ENCODE results near the gene TMEM259. TPM values are rescaled to one million over a fixed set of nuclear protein-coding genes. Genes with fewer than 3 reads are reported as not detected.
A peak's percentile ranks its signal among the peaks of the same experiment; 100 is the strongest.

Gene TMEM259
- total RNA-seq, 1 experiment from 2014 or later: 171 TPM

DNA sequence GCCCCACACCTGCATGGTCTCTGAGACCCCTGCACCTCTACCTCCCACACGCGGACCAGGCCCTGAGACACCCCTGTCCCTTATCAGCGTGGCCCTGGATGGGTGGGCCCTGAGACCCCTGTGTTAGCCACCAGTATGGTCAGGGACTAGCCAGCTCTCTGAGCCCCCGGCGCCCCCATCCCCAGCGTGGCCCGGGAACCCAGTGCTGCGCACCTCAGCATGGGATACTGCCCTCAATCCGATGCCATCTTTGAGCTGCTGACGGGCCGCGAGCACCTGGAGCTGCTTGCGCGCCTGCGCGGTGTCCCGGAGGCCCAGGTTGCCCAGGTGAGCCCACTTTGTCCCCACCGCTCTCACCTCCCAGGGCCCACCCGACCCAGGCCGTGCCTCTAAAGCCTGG lies 41.1 kb upstream of the TMEM259 start:
- H2AK5ac ChIP-seq (ENCODE audit: insufficient read length, low read length): no peak overlapping the region
- no peaks in the 10 kb centered on the region for H3K79me1 ChIP-seq (ENCODE audit: insufficient read depth, low read depth, low read length, poor library complexity, severe bottlenecking)
- TF ChIP-seq, protein P1, sequence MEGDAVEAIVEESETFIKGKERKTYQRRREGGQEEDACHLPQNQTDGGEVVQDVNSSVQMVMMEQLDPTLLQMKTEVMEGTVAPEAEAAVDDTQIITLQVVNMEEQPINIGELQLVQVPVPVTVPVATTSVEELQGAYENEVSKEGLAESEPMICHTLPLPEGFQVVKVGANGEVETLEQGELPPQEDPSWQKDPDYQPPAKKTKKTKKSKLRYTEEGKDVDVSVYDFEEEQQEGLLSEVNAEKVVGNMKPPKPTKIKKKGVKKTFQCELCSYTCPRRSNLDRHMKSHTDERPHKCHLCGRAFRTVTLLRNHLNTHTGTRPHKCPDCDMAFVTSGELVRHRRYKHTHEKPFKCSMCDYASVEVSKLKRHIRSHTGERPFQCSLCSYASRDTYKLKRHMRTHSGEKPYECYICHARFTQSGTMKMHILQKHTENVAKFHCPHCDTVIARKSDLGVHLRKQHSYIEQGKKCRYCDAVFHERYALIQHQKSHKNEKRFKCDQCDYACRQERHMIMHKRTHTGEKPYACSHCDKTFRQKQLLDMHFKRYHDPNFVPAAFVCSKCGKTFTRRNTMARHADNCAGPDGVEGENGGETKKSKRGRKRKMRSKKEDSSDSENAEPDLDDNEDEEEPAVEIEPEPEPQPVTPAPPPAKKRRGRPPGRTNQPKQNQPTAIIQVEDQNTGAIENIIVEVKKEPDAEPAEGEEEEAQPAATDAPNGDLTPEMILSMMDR (conservative IDR thresholded peaks at IDR 0.05): no peak
- H2AFZ ChIP-seq (ENCODE audit: low read length): no peak overlapping the region
- no peak overlapping the region for H4K5ac ChIP-seq (ENCODE audit: insufficient read length, low read depth, low read length)
- Mint-ChIP-seq H3K36me3 (ENCODE audit: insufficient read depth in 1 of 3, low read depth in 3 of 3) (peaks cover 0 to 5% (median 3%) of the 10 kb centered on the region in 3 experiments; a peak in 1 of 7 replicates), H3K9me3 (no peaks in the 10 kb centered on the region), H3K27me3 (ENCODE audit: low read depth) (peaks cover 12% of the 10 kb centered on the region), H3K4me1 (peaks cover 11 to 32% of the 10 kb centered on the region in 2 experiments), H3K4me3 (peak overlapping the region in 1 of 2 experiments; percentile 72; a peak in 2 of 5 replicates), H3K27ac (peak overlapping the region in 1 of 3 experiments; percentile 93; a peak in 2 of 7 replicates)
- no peak overlapping the region for H3K56ac ChIP-seq (ENCODE audit: insufficient read length, low read depth, low read length)
- H2BK120ac ChIP-seq (ENCODE audit: low read depth, low read length, poor library complexity, severe bottlenecking): no peak overlapping the region
- peaks cover 5% of the 10 kb centered on the region; the same call in 1 of the 2 replicates for H3K4me1 ChIP-seq (ENCODE audit: insufficient read depth, low read length)
- H2BK5ac ChIP-seq (ENCODE audit: insufficient read length, low read length): no peak overlapping the region
- no peak overlapping the region for H2BK20ac ChIP-seq (ENCODE audit: low read depth, low read length, poor library complexity, severe bottlenecking)
- WGBS (ENCODE audit: extremely low coverage, insufficient read length, low lambda C conversion rate): no CpG with 5 or more reads among the region's 20 CpGs
- peak overlapping the region; percentile 14 for H3K4me2 ChIP-seq (ENCODE audit: insufficient read depth, insufficient read length, low read length)
- no peak overlapping the region for H2BK12ac ChIP-seq (ENCODE audit: insufficient read length, low read depth, low read length)
- H3K9me3 ChIP-seq (ENCODE audit: control insufficient read depth, low read depth, low read length): peaks cover 15% of the 10 kb centered on the region
- no peak overlapping the region for H4K91ac ChIP-seq (ENCODE audit: insufficient read length, low read depth, low read length)
- no peak overlapping the region for H3K27ac ChIP-seq (ENCODE audit: insufficient read length, low read depth, low read length)
- H3K79me2 ChIP-seq (ENCODE audit: insufficient read depth, low read length): no peaks in the 10 kb centered on the region
- H3K9ac ChIP-seq (ENCODE audit: extremely low read depth, insufficient read length, low read length): no peak overlapping the region
- H3K18ac ChIP-seq (ENCODE audit: insufficient read length, low read depth, low read length): peak overlapping the region; percentile 54
- H3K4ac ChIP-seq (ENCODE audit: low read depth, low read length): no peak overlapping the region
- DNase-seq: no peak
- no peaks in the 10 kb centered on the region; the same call in 1 of the 2 replicates for H3K27me3 ChIP-seq (ENCODE audit: insufficient read depth, low read length)
- H3K23me2 ChIP-seq (ENCODE audit: insufficient read length, low read depth, low read length, poor library complexity, severe bottlenecking): peaks cover 19% of the 10 kb centered on the region
- H3K14ac ChIP-seq (ENCODE audit: insufficient read depth, low read length): peak overlapping the region; percentile 16
- no peaks in the 10 kb centered on the region for H4K20me1 ChIP-seq (ENCODE audit: control insufficient read depth, insufficient read depth, insufficient read length)
- H3K23ac ChIP-seq (ENCODE audit: insufficient read length, low read depth, low read length): no peak overlapping the region
- H2BK15ac ChIP-seq (ENCODE audit: low read depth, low read length): no peak overlapping the region
- H4K8ac ChIP-seq (replicated peaks; ENCODE audit: insufficient read length, low read depth, low read length): no peak overlapping the region
- H3T11ph ChIP-seq (ENCODE audit: low read length): no peak overlapping the region

Data from H9 (cell line).